ENCODE data around the gene SDCBP2. TPM values are rescaled to one million over a fixed set of nuclear protein-coding genes. Genes with fewer than 3 reads are reported as not detected.

The SDCBP2 gene
- total and polyA plus RNA-seq, 2 of the 13 experiments (the other 11 are each of a cell fraction or from before 2014, with no cell fraction given) = 1.2 to 2.4 TPM

GRCh38 chr20:1334370-1334731 lies 5.4 kb upstream of the SDCBP2 start:
- no TSS peak for BruUV-seq (replicated peaks)
- WGBS (ENCODE audit: low lambda C conversion rate) = 88% methylated on average over 4 of the region's 4 CpGs
- ChIA-PET POLR2A (interaction anchor here (3.3 kb wide), 1 partner anchor 9 kb away, joined by 35 read pairs; no protein-coding TSS in a partner anchor), CTCF (ENCODE audit: low intra/inter-chr PET ratio, low total read pairs) (no interaction called here)
- no peaks in the 10 kb centered on the region for H3K9me3 ChIP-seq (ENCODE audit: low read length)
- no peak overlapping the region for H2AFZ ChIP-seq (ENCODE audit: low read length)
- TF ChIP-seq KAT2B (IDR thresholded peaks at IDR 0.05; ENCODE audit: borderline replicate concordance, low read depth, low read length) (no peak), ZNF331 (CRISPR knock-in tag; IDR thresholded peaks at IDR 0.05) (peak; percentile 83; the same call in 1 of the 2 replicates), ZNF788 (CRISPR knock-in tag; IDR thresholded peaks at IDR 0.05; ENCODE audit: borderline replicate concordance) (0 out of 2 replicates have a peak, but pooled peaks have one; percentile 15), ZNF564 (CRISPR knock-in tag; IDR thresholded peaks at IDR 0.05) (peak; percentile 0; the same call in 1 of the 2 replicates), ZNF33B (CRISPR knock-in tag; IDR thresholded peaks at IDR 0.05) (no peak), NKX3-1 (CRISPR knock-in tag; IDR thresholded peaks at IDR 0.05) (no peak), ZFP90 (CRISPR knock-in tag; IDR thresholded peaks at IDR 0.05; ENCODE audit: borderline replicate concordance) (no peak)
- H3K27me3 ChIP-seq (ENCODE audit: control insufficient read depth in 1 of 2, insufficient read depth in 2 of 2, low read length in 2 of 2) = no peaks in the 10 kb centered on the region
- no peak overlapping the region for H3K4me2 ChIP-seq (ENCODE audit: low read depth, low read length)
- DNase-seq (ENCODE audit: low spot score) = no peak
- in situ Hi-C loops (cut with HindIII; ENCODE audit: extremely low pct_ligation_motif_present, low pct_unique_long_range_greater_than_20kb) (no loop called here), intact Hi-C loops (cut with micrococcal nuclease; ENCODE audit: unreplicated experiment) (no loop called here)
- no peak overlapping the region for H3K9ac ChIP-seq (ENCODE audit: insufficient read depth, low read depth, low read length)
- H3K36me3 ChIP-seq (replicated peaks in 1 of 2; ENCODE audit: control insufficient read depth in 1 of 2, insufficient read depth in 2 of 2, low read length in 2 of 2) = peaks cover 5 to 13% of the 10 kb centered on the region in 2 experiments; a peak in 3 of 5 replicates
- H3K4me1 ChIP-seq (ENCODE audit: insufficient read depth, low read length) = peaks cover 33% of the 10 kb centered on the region
- FAIRE-seq = no peak
- peaks cover 9% of the 10 kb centered on the region for H3K79me2 ChIP-seq (ENCODE audit: insufficient read depth, low read length)
- no peak overlapping the region for H3K27ac ChIP-seq (ENCODE audit: extremely low read length, insufficient read depth, low read length)
- H4K20me1 ChIP-seq (ENCODE audit: insufficient read depth, low read length) = peaks cover 3% of the 10 kb centered on the region; the same call in 1 of the 2 replicates
- no peak overlapping the region for H3K4me3 ChIP-seq (replicated peaks in 1 of 3; ENCODE audit: insufficient read depth in 1 of 3, low read depth in 2 of 3, low read length in 3 of 3)
- ATAC-seq = no peak

- H3K4me3 ChIP-seq (replicated peaks in 1 of 3; ENCODE audit: insufficient read depth in 1 of 3, low read depth in 2 of 3, low read length in 3 of 3) = no peak overlapping the region
- H3K4me1 ChIP-seq (ENCODE audit: insufficient read depth, low read length) = peaks cover 40% of the 10 kb centered on the region
- intact Hi-C loops (cut with micrococcal nuclease; ENCODE audit: unreplicated experiment) (no loop called here), in situ Hi-C loops (cut with HindIII; ENCODE audit: extremely low pct_ligation_motif_present, low pct_unique_long_range_greater_than_20kb) (no loop called here)
- no peak overlapping the region for H2AFZ ChIP-seq (ENCODE audit: low read length)
- no peak overlapping the region for H3K27ac ChIP-seq (ENCODE audit: extremely low read length, insufficient read depth, low read length)
- no peaks in the 10 kb centered on the region for H3K27me3 ChIP-seq (ENCODE audit: control insufficient read depth in 1 of 2, insufficient read depth in 2 of 2, low read length in 2 of 2)
- FAIRE-seq = peak; percentile 18
- ChIA-PET POLR2A (interaction anchor here (3.3 kb wide), 1 partner anchor 9 kb away, joined by 35 read pairs; no protein-coding TSS in a partner anchor), CTCF (ENCODE audit: low intra/inter-chr PET ratio, low total read pairs) (no interaction called here)
- H4K20me1 ChIP-seq (ENCODE audit: insufficient read depth, low read length) = peaks cover 3% of the 10 kb centered on the region; the same call in 1 of the 2 replicates
- ATAC-seq = no peak
- BruUV-seq (replicated peaks) = no TSS peak
- DNase-seq (ENCODE audit: low spot score) = no peak
- H3K36me3 ChIP-seq (replicated peaks in 1 of 2; ENCODE audit: control insufficient read depth in 1 of 2, insufficient read depth in 2 of 2, low read length in 2 of 2) = peaks cover 8 to 13% of the 10 kb centered on the region in 2 experiments; a peak in 3 of 5 replicates
- peaks cover 15% of the 10 kb centered on the region for H3K79me2 ChIP-seq (ENCODE audit: insufficient read depth, low read length)
- 93% methylated on average over 11 of the region's 11 CpGs for WGBS (ENCODE audit: low lambda C conversion rate)
- no peak overlapping the region for H3K9ac ChIP-seq (ENCODE audit: insufficient read depth, low read depth, low read length)
- no peaks in the 10 kb centered on the region for H3K9me3 ChIP-seq (ENCODE audit: low read length)
- no peak overlapping the region for H3K4me2 ChIP-seq (ENCODE audit: low read depth, low read length)
- TF ChIP-seq GRHL1 (CRISPR knock-in tag; conservative IDR thresholded peaks at IDR 0.05) = no peak
- TF ChIP-seq MTERF4 (CRISPR knock-in tag; IDR thresholded peaks at IDR 0.05) = no peak
- TF ChIP-seq ZNF747 (CRISPR knock-in tag; IDR thresholded peaks at IDR 0.05; ENCODE audit: borderline replicate concordance) = no peak
- no peak for TF ChIP-seq ZSCAN9 (CRISPR knock-in tag; IDR thresholded peaks at IDR 0.05; ENCODE audit: borderline replicate concordance)
- TF ChIP-seq HMGXB4 (CRISPR knock-in tag; IDR thresholded peaks at IDR 0.05; ENCODE audit: borderline replicate concordance in 1 of 2, low read depth in 1 of 2) = no peak
- peak; percentile 93 for TF ChIP-seq ZNF564 (CRISPR knock-in tag; IDR thresholded peaks at IDR 0.05)
Measured at GRCh38 chr20:1333462-1334369, 4.8 kb upstream of the SDCBP2 start.
